K562 (cell line): ENCODE results near the gene MAP2K3. TPM values are rescaled to one million over a fixed set of nuclear protein-coding genes. Genes with fewer than 3 reads are reported as not detected.
A peak's percentile ranks its signal among the peaks of the same experiment; 100 is the strongest.

Experiments used
- ATAC-seq: fragments of 200-7000 bp; cut with Tn5 transposase; 3 replicates; pipeline ENCODE4 v1.9.1; 2020; ENCODE audit warnings: moderate library complexity
- BruUV-seq: library from RNA; stranded (reverse); fragments of 400-500 nt; replicated peaks from 2 replicates; lab custom pipeline; 2021; lab: Mats Ljungman, UMichigan
- CTCF ChIA-PET: fragments of 300-600 bp; formaldehyde crosslinking; extraction: SDS; loops from one replicate; lab custom pipeline; 2021; ENCODE audit warnings: low intra/inter-chr PET ratio; lab: Yijun Ruan, JAX
- POLR2A ChIA-PET: fragments of 300-600, 350-650 bp; sonication (Branson Sonifier 250); formaldehyde crosslinking; extraction: SDS; loops from one replicate; lab custom pipeline; 2021; ENCODE audit warnings: antibody characterized with exemption, inconsistent platforms; lab: Yijun Ruan, JAX
- DNase-seq, 4 experiments: peaks; one replicate each; pipeline versions ENCODE4 v3.0.0 to v3.0.0-alpha.2; 2011 to 2018; ENCODE audit warnings: low spot score in 3 of 4, mixed read lengths in 3 of 4; ENCODE audit errors: extremely low read depth in 1 of 4
- FAIRE-seq: peaks from 2 replicates; lab custom pipeline; 2011; peaks lifted over from hg19 to GRCh38; lab: Jason Lieb, UNC
- H2AFZ ChIP-seq: 2 replicates; pipeline ENCODE4 v1.6.0; 2011; ENCODE audit warnings: low read depth, low read length, control low read depth, inconsistent platforms
- H3K27ac ChIP-seq: fragments of 200-600 bp; 3 replicates; pipeline ENCODE4 v1.8.0; 2011; ENCODE audit warnings: low read depth, mild to moderate bottlenecking, control low read depth, inconsistent platforms, low read length, moderate library complexity, mixed read lengths; ENCODE audit errors: extremely low read depth
- H3K27me3 ChIP-seq, 2 experiments: fragments of 300-600 bp in 1 of 2; 2 replicates in 1 of 2; 3 replicates in 1 of 2; pipeline versions ENCODE4 v1.6.0 to v1.8.0; 2011; ENCODE audit warnings: inconsistent platforms in 2 of 2, low read length in 2 of 2, mild to moderate bottlenecking in 1 of 2, mixed read lengths in 1 of 2, moderate library complexity in 1 of 2; ENCODE audit not compliant: control insufficient read depth in 2 of 2, insufficient read depth in 2 of 2
- H3K36me3 ChIP-seq: fragments of 300-600 bp; 3 replicates; pipeline ENCODE4 v1.8.0; 2011; ENCODE audit warnings: mild to moderate bottlenecking, low read length, inconsistent platforms; ENCODE audit not compliant: control insufficient read depth, insufficient read depth
- H3K4me1 ChIP-seq, 2 experiments: fragments of 200-600 bp in 1 of 2; replicated peaks in 1 of 2; 2 replicates in 1 of 2; 3 replicates in 1 of 2; pipeline versions ENCODE4 v1.5.1 to v1.8.0; 2011; ENCODE audit warnings: inconsistent platforms in 2 of 2, low read length in 2 of 2, mild to moderate bottlenecking in 1 of 2, mixed read lengths in 1 of 2, moderate library complexity in 1 of 2; ENCODE audit not compliant: control insufficient read depth in 2 of 2, insufficient read depth in 2 of 2
- H3K4me2 ChIP-seq: 2 replicates; pipeline ENCODE4 v1.6.1; 2011; ENCODE audit warnings: low read length, control low read depth, inconsistent platforms, mixed read lengths; ENCODE audit not compliant: insufficient read depth
- H3K4me3 ChIP-seq: fragments of 200-600 bp; sonication (generic), shearing (Covaris generic); 2 replicates; pipeline ENCODE4 v1.5.1; 2016; ENCODE audit warnings: control low read depth, inconsistent platforms
- H3K79me2 ChIP-seq: fragments of 200-600 bp; 3 replicates; pipeline ENCODE4 v1.8.0; 2011; ENCODE audit warnings: low read length, inconsistent platforms; ENCODE audit not compliant: control insufficient read depth, insufficient read depth
- H3K9ac ChIP-seq, 2 experiments: 2 replicates each; pipeline versions ENCODE4 v1.6.0 to v1.6.1; 2011; ENCODE audit warnings: low read depth in 2 of 2, low read length in 2 of 2, control low read depth in 1 of 2, inconsistent platforms in 1 of 2, mild to moderate bottlenecking in 1 of 2, mixed read lengths in 1 of 2; ENCODE audit not compliant: insufficient read depth in 1 of 2
- H3K9me1 ChIP-seq: one replicate; pipeline ENCODE4 v1.6.0; 2011; ENCODE audit warnings: inconsistent platforms, mild to moderate bottlenecking, low read length, moderate library complexity; ENCODE audit not compliant: control insufficient read depth, insufficient read depth
- H3K9me3 ChIP-seq: replicated peaks from 2 replicates; pipeline ENCODE4 v1.5.1; 2011; ENCODE audit warnings: low read depth, low read length, inconsistent platforms; ENCODE audit not compliant: control insufficient read depth, insufficient read depth
- H4K20me1 ChIP-seq: replicated peaks from 2 replicates; pipeline ENCODE4 v1.6.1; 2011; ENCODE audit warnings: low read length, inconsistent platforms, mixed read lengths; ENCODE audit not compliant: control insufficient read depth, insufficient read depth
- BCL6 ChIP-seq: fragments of 250-450 bp; sonication (Bioruptor Pico); IDR thresholded peaks from 2 replicates; pipeline ENCODE4 v1.4.0; 2020
- HSF4 ChIP-seq: fragments of 250-450 bp; sonication (Bioruptor Pico); IDR thresholded peaks from 2 replicates; pipeline ENCODE4 v2.1.2; 2022; ENCODE audit warnings: mild to moderate bottlenecking, moderate library complexity, borderline replicate concordance
- MGA ChIP-seq: fragments of 450-650 bp; IDR thresholded peaks from 2 replicates; pipeline ENCODE4 v1.6.1; 2016; ENCODE audit warnings: mild to moderate bottlenecking, moderate library complexity
- TCFL5 ChIP-seq: fragments of 250-450 bp; sonication (Bioruptor Pico); conservative IDR thresholded peaks from 2 replicates; pipeline ENCODE4 v1.6.1; 2021; ENCODE audit warnings: mild to moderate bottlenecking, moderate library complexity, matching md5 sums
- ZBTB7A ChIP-seq: IDR thresholded peaks from 2 replicates; pipeline ENCODE4 v1.6.1; 2011; ENCODE audit warnings: low read depth, mild to moderate bottlenecking, low read length, moderate library complexity, borderline replicate concordance; ENCODE audit not compliant: control insufficient read depth
- ZNF143 ChIP-seq: sonication (generic); formaldehyde crosslinking; IDR thresholded peaks from 2 replicates; pipeline ENCODE4 v1.9.0; 2022; ENCODE audit warnings: mild to moderate bottlenecking, missing genetic modification reagents
- WGBS: fragments of 100-300 bp; shearing (Covaris generic); methylation state at CpG from one replicate; pipeline ENCODE4 v1.1.6; 2016; ENCODE audit warnings: low coverage, mixed read lengths; ENCODE audit not compliant: insufficient coverage; ENCODE audit errors: missing lambda C conversion rate; 5-methylcytosine and 5-hydroxymethylcytosine counted together
- in situ Hi-C: fragments of 300-500 bp; cut with MboI; formaldehyde crosslinking; loops from 4 replicates; pipeline ENCODE4 v1.15.0; 2018; ENCODE audit warnings: inconsistent platforms, mixed read lengths
- intact Hi-C: fragments of 100-400 bp; cut with micrococcal nuclease; formaldehyde crosslinking; loops from 2 replicates; pipeline ENCODE4 v1.14.2; 2022
- polyA plus RNA-seq, 8 experiments: library from polyadenylated mRNA; depleted of rRNA in 4 of 8; stranded (reverse) in 5 of 8; unstranded in 3 of 8; fragments of >200 nt; fragmentation: Nextera tagmentation in 2 of 8; fragmentation: Illumina TruSeq in 1 of 8; extraction: Ambion mirVana in 2 of 8; extraction: Trizol in 1 of 8; gene quantifications; 2 replicates each; pipeline versions ENCODE4 v1.2.1 to v1.2.3, GENCODE V29; 2011 to 2014; ENCODE audit warnings: inconsistent platforms in 1 of 8, missing spikeins in 1 of 8
- total RNA-seq, 7 experiments: library from RNA; depleted of rRNA in 6 of 7; stranded (reverse); fragments of >200 nt in 6 of 7; fragmentation: Illumina TruSeq in 2 of 7; extraction: Trizol in 2 of 7; gene quantifications; 2 replicates each; pipeline versions ENCODE4 v1.2.1 to v1.2.3, GENCODE V29; 2011 to 2021; ENCODE audit warnings: low replicate concordance in 1 of 7

MAP2K3 gene
- total and polyA plus RNA-seq, 9 of the 15 experiments (the other 6 are each of a cell fraction or from before 2014, with no cell fraction given): 0.18 to 14.8 (median 3.5) TPM

- no peak for FAIRE-seq
- 45% methylated on average over 12 of the region's 13 CpGs for WGBS
These were observed 14.5 kb downstream of the MAP2K3 start for GRCh38 chr17:21298983-21299519.

More at GRCh38 chr17:21298983-21299519, 14.5 kb downstream of the MAP2K3 start:
- ChIA-PET POLR2A (interaction anchor here (0.8 kb wide), 1 partner anchor 11 kb away, joined by 3 read pairs; no protein-coding TSS in a partner anchor), CTCF (no interaction called here)
- H3K4me2 ChIP-seq: no peak overlapping the region
- H3K4me1 ChIP-seq: peaks cover 4 to 43% of the 10 kb centered on the region in 2 experiments; a peak in 4 of 5 replicates
- H3K27ac ChIP-seq: no peak overlapping the region
- no peaks in the 10 kb centered on the region for H3K79me2 ChIP-seq
- ATAC-seq: no peak
- BruUV-seq: no TSS peak
- peak in 1 of 4 experiments; percentile 8 for DNase-seq
- no peak overlapping the region for H2AFZ ChIP-seq
- intact Hi-C loops (no loop called here), in situ Hi-C loops (loop anchor here (10.0 to 25.0 kb wide), 2 partner anchors 763 to 1086 kb away; no protein-coding TSS in a partner anchor)
- H3K27me3 ChIP-seq: no peaks in the 10 kb centered on the region
- H3K36me3 ChIP-seq: peaks cover 16% of the 10 kb centered on the region; the same call in 2 of the 3 replicates
- H3K9me1 ChIP-seq: peaks cover 3% of the 10 kb centered on the region
- no peak overlapping the region for H3K4me3 ChIP-seq
- H3K9me3 ChIP-seq: no peaks in the 10 kb centered on the region
- no peak overlapping the region for H3K9ac ChIP-seq
- peaks cover 14% of the 10 kb centered on the region; the same call in 1 of the 2 replicates for H4K20me1 ChIP-seq
- TF ChIP-seq ZBTB7A (no peak), TCFL5 (CRISPR knock-in tag) (no peak), BCL6 (CRISPR knock-in tag) (no peak), MGA (no peak), HSF4 (no peak), ZNF143 (CRISPR knock-in tag) (no peak)
